ENCODE results near the gene GPRIN2.

DNA sequence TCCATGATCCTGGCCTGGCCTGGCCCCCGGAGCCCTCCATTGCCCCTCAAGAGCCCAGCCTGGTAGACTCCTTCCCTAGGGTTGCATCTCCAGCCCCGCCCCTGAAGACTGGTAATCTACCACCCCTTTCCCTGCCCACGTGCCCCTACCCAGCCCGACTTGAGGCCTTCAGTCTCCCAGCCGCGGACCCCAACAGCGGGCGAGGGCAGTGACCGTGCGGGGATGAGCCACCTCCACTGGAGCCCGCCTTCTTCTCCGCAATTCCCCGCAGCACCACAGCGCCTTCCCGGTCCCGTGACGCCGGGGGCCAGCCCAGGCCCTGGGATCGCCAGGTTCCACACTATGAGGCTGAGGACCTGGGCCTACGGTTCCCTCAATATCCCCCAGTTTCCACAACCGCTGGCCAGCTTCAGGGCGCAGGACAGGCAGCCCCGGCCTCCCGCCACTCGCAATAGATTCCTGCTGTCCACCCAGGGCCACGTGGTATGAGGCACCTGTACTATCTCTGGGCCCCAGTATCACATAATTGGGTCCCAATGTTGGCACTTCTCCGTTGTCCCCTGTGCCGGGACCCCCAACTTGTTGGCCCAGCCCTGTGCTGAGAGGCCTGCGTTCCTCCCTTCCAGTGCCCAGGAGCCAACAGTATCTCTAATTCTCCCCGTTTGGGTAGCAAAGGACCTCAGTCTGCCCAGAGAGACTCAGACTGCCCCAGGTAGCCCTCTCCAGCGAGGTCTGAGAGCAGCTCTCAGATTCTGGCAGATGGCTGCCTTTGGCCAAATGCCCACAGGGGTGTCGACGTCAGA lies 1.1 kb upstream of the GPRIN2 start:
- TF ChIP-seq, protein P1, sequence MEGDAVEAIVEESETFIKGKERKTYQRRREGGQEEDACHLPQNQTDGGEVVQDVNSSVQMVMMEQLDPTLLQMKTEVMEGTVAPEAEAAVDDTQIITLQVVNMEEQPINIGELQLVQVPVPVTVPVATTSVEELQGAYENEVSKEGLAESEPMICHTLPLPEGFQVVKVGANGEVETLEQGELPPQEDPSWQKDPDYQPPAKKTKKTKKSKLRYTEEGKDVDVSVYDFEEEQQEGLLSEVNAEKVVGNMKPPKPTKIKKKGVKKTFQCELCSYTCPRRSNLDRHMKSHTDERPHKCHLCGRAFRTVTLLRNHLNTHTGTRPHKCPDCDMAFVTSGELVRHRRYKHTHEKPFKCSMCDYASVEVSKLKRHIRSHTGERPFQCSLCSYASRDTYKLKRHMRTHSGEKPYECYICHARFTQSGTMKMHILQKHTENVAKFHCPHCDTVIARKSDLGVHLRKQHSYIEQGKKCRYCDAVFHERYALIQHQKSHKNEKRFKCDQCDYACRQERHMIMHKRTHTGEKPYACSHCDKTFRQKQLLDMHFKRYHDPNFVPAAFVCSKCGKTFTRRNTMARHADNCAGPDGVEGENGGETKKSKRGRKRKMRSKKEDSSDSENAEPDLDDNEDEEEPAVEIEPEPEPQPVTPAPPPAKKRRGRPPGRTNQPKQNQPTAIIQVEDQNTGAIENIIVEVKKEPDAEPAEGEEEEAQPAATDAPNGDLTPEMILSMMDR (IDR thresholded peaks at IDR 0.05; ENCODE audit: poor library complexity, severe bottlenecking): no peak
- TF ChIP-seq POLR2AphosphoS5 (IDR thresholded peaks at IDR 0.05) (no peak), EZH2 (IDR thresholded peaks at IDR 0.05; ENCODE audit: borderline replicate concordance, insufficient read depth, low read length, poor library complexity, severe bottlenecking) (no peak), TAF1 (IDR thresholded peaks at IDR 0.05; ENCODE audit: low read depth) (no peak), EP300 (conservative IDR thresholded peaks at IDR 0.05; ENCODE audit: poor library complexity, severe bottlenecking) (no peak), RAD21 (conservative IDR thresholded peaks at IDR 0.05) (no peak), SMC3 (conservative IDR thresholded peaks at IDR 0.05; ENCODE audit: poor library complexity) (no peak), MXI1 (conservative IDR thresholded peaks at IDR 0.05; ENCODE audit: poor library complexity, severe bottlenecking) (no peak)
- TF ChIP-seq, protein P2, sequence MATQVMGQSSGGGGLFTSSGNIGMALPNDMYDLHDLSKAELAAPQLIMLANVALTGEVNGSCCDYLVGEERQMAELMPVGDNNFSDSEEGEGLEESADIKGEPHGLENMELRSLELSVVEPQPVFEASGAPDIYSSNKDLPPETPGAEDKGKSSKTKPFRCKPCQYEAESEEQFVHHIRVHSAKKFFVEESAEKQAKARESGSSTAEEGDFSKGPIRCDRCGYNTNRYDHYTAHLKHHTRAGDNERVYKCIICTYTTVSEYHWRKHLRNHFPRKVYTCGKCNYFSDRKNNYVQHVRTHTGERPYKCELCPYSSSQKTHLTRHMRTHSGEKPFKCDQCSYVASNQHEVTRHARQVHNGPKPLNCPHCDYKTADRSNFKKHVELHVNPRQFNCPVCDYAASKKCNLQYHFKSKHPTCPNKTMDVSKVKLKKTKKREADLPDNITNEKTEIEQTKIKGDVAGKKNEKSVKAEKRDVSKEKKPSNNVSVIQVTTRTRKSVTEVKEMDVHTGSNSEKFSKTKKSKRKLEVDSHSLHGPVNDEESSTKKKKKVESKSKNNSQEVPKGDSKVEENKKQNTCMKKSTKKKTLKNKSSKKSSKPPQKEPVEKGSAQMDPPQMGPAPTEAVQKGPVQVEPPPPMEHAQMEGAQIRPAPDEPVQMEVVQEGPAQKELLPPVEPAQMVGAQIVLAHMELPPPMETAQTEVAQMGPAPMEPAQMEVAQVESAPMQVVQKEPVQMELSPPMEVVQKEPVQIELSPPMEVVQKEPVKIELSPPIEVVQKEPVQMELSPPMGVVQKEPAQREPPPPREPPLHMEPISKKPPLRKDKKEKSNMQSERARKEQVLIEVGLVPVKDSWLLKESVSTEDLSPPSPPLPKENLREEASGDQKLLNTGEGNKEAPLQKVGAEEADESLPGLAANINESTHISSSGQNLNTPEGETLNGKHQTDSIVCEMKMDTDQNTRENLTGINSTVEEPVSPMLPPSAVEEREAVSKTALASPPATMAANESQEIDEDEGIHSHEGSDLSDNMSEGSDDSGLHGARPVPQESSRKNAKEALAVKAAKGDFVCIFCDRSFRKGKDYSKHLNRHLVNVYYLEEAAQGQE (IDR thresholded peaks at IDR 0.05; ENCODE audit: borderline replicate concordance): no peak

Measured in neural cell (in vitro differentiated cells).